Measurements from ENCODE around the gene COMMD6. TPM values are rescaled to one million over a fixed set of nuclear protein-coding genes. Genes with fewer than 3 reads are reported as not detected.

Gene COMMD6
- total RNA-seq, 1 experiment from 2014 or later, result 132 TPM

- intact Hi-C loops (cut with micrococcal nuclease), result no loop called here
- Mint-ChIP-seq H3K9me3 (ENCODE audit: unreplicated experiment) (no peaks in the 10 kb centered on the region), H3K27ac (ENCODE audit: low read depth, unreplicated experiment) (peak overlapping the region; percentile 75), H3K4me3 (ENCODE audit: unreplicated experiment) (no peak overlapping the region), H3K27me3 (ENCODE audit: insufficient read depth, unreplicated experiment) (no peaks in the 10 kb centered on the region), H3K4me1 (ENCODE audit: insufficient read depth, unreplicated experiment) (peaks cover 20% of the 10 kb centered on the region), H3K36me3 (ENCODE audit: insufficient read depth, unreplicated experiment) (peaks cover 6% of the 10 kb centered on the region)
- ChIA-PET CTCF (interaction anchor here (0.6 kb wide), 1 partner anchor 51 kb away, joined by 3 read pairs; no protein-coding TSS in a partner anchor), POLR2A (interaction anchor here (0.6 to 2.1 kb wide), 4 partner anchors 8 to 631 kb away, joined by 3 to 11 read pairs (median 3); partner anchors contain the start of gene UCHL3)
- BruUV-seq (replicated peaks), result no TSS peak
- no peak for DNase-seq (ENCODE audit: unreplicated experiment)
- no peak for TF ChIP-seq CTCF (IDR thresholded peaks at IDR 0.05; ENCODE audit: unreplicated experiment)
Measured at GRCh38 chr13:75558145-75558840, 20.7 kb upstream of the COMMD6 start.

- H3K9me3 Mint-ChIP-seq (ENCODE audit: unreplicated experiment), result no peaks in the 10 kb centered on the region
- no TSS peak for BruUV-seq (replicated peaks)
- H3K4me3 Mint-ChIP-seq (ENCODE audit: unreplicated experiment), result no peak overlapping the region
- ChIA-PET CTCF (interaction anchor here (2.0 kb wide), 1 partner anchor 75 kb away, joined by 7 read pairs; the partner anchor contains the start of gene TBC1D4), POLR2A (interaction anchor here (0.9 kb wide), 1 partner anchor 130 kb away, joined by 3 read pairs; no protein-coding TSS in a partner anchor)
- no peak overlapping the region for H3K27ac Mint-ChIP-seq (ENCODE audit: low read depth, unreplicated experiment)
- TF ChIP-seq CTCF (IDR thresholded peaks at IDR 0.05; ENCODE audit: unreplicated experiment), result no peak
- H3K27me3 Mint-ChIP-seq (ENCODE audit: insufficient read depth, unreplicated experiment), result no peaks in the 10 kb centered on the region
- H3K4me1 Mint-ChIP-seq (ENCODE audit: insufficient read depth, unreplicated experiment), result peaks cover 24% of the 10 kb centered on the region
- intact Hi-C loops (cut with micrococcal nuclease), result no loop called here
- H3K36me3 Mint-ChIP-seq (ENCODE audit: insufficient read depth, unreplicated experiment), result peaks cover 6% of the 10 kb centered on the region
- DNase-seq (ENCODE audit: unreplicated experiment), result no peak
Measured at GRCh38 chr13:75556961-75557360, 19.3 kb upstream of the COMMD6 start.

- no peak for DNase-seq (ENCODE audit: unreplicated experiment)
- H3K4me3 Mint-ChIP-seq (ENCODE audit: unreplicated experiment), result no peak overlapping the region
- H3K27me3 Mint-ChIP-seq (ENCODE audit: insufficient read depth, unreplicated experiment), result no peaks in the 10 kb centered on the region
- H3K36me3 Mint-ChIP-seq (ENCODE audit: insufficient read depth, unreplicated experiment), result peaks cover 2% of the 10 kb centered on the region
- TF ChIP-seq CTCF (IDR thresholded peaks at IDR 0.05; ENCODE audit: unreplicated experiment), result no peak
- H3K9me3 Mint-ChIP-seq (ENCODE audit: unreplicated experiment), result no peaks in the 10 kb centered on the region
- no TSS peak for BruUV-seq (replicated peaks)
- H3K4me1 Mint-ChIP-seq (ENCODE audit: insufficient read depth, unreplicated experiment), result peaks cover 27% of the 10 kb centered on the region
- CTCF ChIA-PET, result interaction anchor here (2.0 kb wide), 1 partner anchor 74 kb away, joined by 7 read pairs; the partner anchor contains the start of gene TBC1D4
- POLR2A ChIA-PET, result no interaction called here
- no peak overlapping the region for H3K27ac Mint-ChIP-seq (ENCODE audit: low read depth, unreplicated experiment)
- intact Hi-C loops (cut with micrococcal nuclease), result no loop called here
Measured at GRCh38 chr13:75555836-75556235, 18.2 kb upstream of the COMMD6 start.

GRCh38 chr13:75554981-75555380 lies 17.3 kb upstream of the COMMD6 start:
- Mint-ChIP-seq H3K9me3 (ENCODE audit: unreplicated experiment) (no peaks in the 10 kb centered on the region), H3K27ac (ENCODE audit: low read depth, unreplicated experiment) (peak overlapping the region; percentile 11)

More at GRCh38 chr13:75554981-75555380, 17.3 kb upstream of the COMMD6 start:
- TF ChIP-seq CTCF (IDR thresholded peaks at IDR 0.05; ENCODE audit: unreplicated experiment), result no peak
- POLR2A ChIA-PET, result interaction anchor here (0.6 to 1.1 kb wide), 2 partner anchors 196 to 225 kb away, joined by 3 to 4 read pairs; no protein-coding TSS in a partner anchor
- Mint-ChIP-seq H3K4me1 (ENCODE audit: insufficient read depth, unreplicated experiment) (peaks cover 26% of the 10 kb centered on the region), H3K36me3 (ENCODE audit: insufficient read depth, unreplicated experiment) (no peaks in the 10 kb centered on the region), H3K27me3 (ENCODE audit: insufficient read depth, unreplicated experiment) (no peaks in the 10 kb centered on the region), H3K4me3 (ENCODE audit: unreplicated experiment) (no peak overlapping the region)
- no TSS peak for BruUV-seq (replicated peaks)
- no peak for DNase-seq (ENCODE audit: unreplicated experiment)
- CTCF ChIA-PET, result interaction anchor here (2.0 to 2.1 kb wide), 2 partner anchors 73 to 182 kb away, joined by 7 to 9 read pairs; partner anchors contain the start of gene TBC1D4
- intact Hi-C loops (cut with micrococcal nuclease), result no loop called here

Measured in MCF 10A (cell line).